K562 (cell line): Measurements from ENCODE around the gene SLC8A2. TPM values are rescaled to one million over a fixed set of nuclear protein-coding genes. Genes with fewer than 3 reads are reported as not detected.

ENCODE experiments used
- ATAC-seq: fragments of 200-7000 bp; cut with Tn5 transposase; 3 replicates; pipeline ENCODE4 v1.9.1; 2020; ENCODE audit warnings: moderate library complexity
- BruUV-seq: library from RNA; stranded (reverse); fragments of 400-500 nt; replicated peaks from 2 replicates; lab custom pipeline; 2021; lab: Mats Ljungman, UMichigan
- CTCF ChIA-PET: fragments of 300-600 bp; formaldehyde crosslinking; extraction: SDS; loops from one replicate; lab custom pipeline; 2021; ENCODE audit warnings: low intra/inter-chr PET ratio; lab: Yijun Ruan, JAX
- POLR2A ChIA-PET: fragments of 300-600, 350-650 bp; sonication (Branson Sonifier 250); formaldehyde crosslinking; extraction: SDS; loops from one replicate; lab custom pipeline; 2021; ENCODE audit warnings: antibody characterized with exemption, inconsistent platforms; lab: Yijun Ruan, JAX
- DNase-seq, 4 experiments: peaks; one replicate each; pipeline versions ENCODE4 v3.0.0 to v3.0.0-alpha.2; 2011 to 2018; ENCODE audit warnings: low spot score in 3 of 4, mixed read lengths in 3 of 4; ENCODE audit errors: extremely low read depth in 1 of 4
- FAIRE-seq: peaks from 2 replicates; lab custom pipeline; 2011; peaks lifted over from hg19 to GRCh38; lab: Jason Lieb, UNC
- H2AFZ ChIP-seq: 2 replicates; pipeline ENCODE4 v1.6.0; 2011; ENCODE audit warnings: low read depth, low read length, control low read depth, inconsistent platforms
- H3K27ac ChIP-seq: fragments of 200-600 bp; 3 replicates; pipeline ENCODE4 v1.8.0; 2011; ENCODE audit warnings: low read depth, mild to moderate bottlenecking, control low read depth, inconsistent platforms, low read length, moderate library complexity, mixed read lengths; ENCODE audit errors: extremely low read depth
- H3K27me3 ChIP-seq, 2 experiments: fragments of 300-600 bp in 1 of 2; 2 replicates in 1 of 2; 3 replicates in 1 of 2; pipeline versions ENCODE4 v1.6.0 to v1.8.0; 2011; ENCODE audit warnings: inconsistent platforms in 2 of 2, low read length in 2 of 2, mild to moderate bottlenecking in 1 of 2, mixed read lengths in 1 of 2, moderate library complexity in 1 of 2; ENCODE audit not compliant: control insufficient read depth in 2 of 2, insufficient read depth in 2 of 2
- H3K36me3 ChIP-seq: fragments of 300-600 bp; 3 replicates; pipeline ENCODE4 v1.8.0; 2011; ENCODE audit warnings: mild to moderate bottlenecking, low read length, inconsistent platforms; ENCODE audit not compliant: control insufficient read depth, insufficient read depth
- H3K4me1 ChIP-seq, 2 experiments: fragments of 200-600 bp in 1 of 2; replicated peaks in 1 of 2; 2 replicates in 1 of 2; 3 replicates in 1 of 2; pipeline versions ENCODE4 v1.5.1 to v1.8.0; 2011; ENCODE audit warnings: inconsistent platforms in 2 of 2, low read length in 2 of 2, mild to moderate bottlenecking in 1 of 2, mixed read lengths in 1 of 2, moderate library complexity in 1 of 2; ENCODE audit not compliant: control insufficient read depth in 2 of 2, insufficient read depth in 2 of 2
- H3K4me2 ChIP-seq: 2 replicates; pipeline ENCODE4 v1.6.1; 2011; ENCODE audit warnings: low read length, control low read depth, inconsistent platforms, mixed read lengths; ENCODE audit not compliant: insufficient read depth
- H3K4me3 ChIP-seq: fragments of 200-600 bp; sonication (generic), shearing (Covaris generic); 2 replicates; pipeline ENCODE4 v1.5.1; 2016; ENCODE audit warnings: control low read depth, inconsistent platforms
- H3K79me2 ChIP-seq: fragments of 200-600 bp; 3 replicates; pipeline ENCODE4 v1.8.0; 2011; ENCODE audit warnings: low read length, inconsistent platforms; ENCODE audit not compliant: control insufficient read depth, insufficient read depth
- H3K9ac ChIP-seq, 2 experiments: 2 replicates each; pipeline versions ENCODE4 v1.6.0 to v1.6.1; 2011; ENCODE audit warnings: low read depth in 2 of 2, low read length in 2 of 2, control low read depth in 1 of 2, inconsistent platforms in 1 of 2, mild to moderate bottlenecking in 1 of 2, mixed read lengths in 1 of 2; ENCODE audit not compliant: insufficient read depth in 1 of 2
- H3K9me1 ChIP-seq: one replicate; pipeline ENCODE4 v1.6.0; 2011; ENCODE audit warnings: inconsistent platforms, mild to moderate bottlenecking, low read length, moderate library complexity; ENCODE audit not compliant: control insufficient read depth, insufficient read depth
- H3K9me3 ChIP-seq: replicated peaks from 2 replicates; pipeline ENCODE4 v1.5.1; 2011; ENCODE audit warnings: low read depth, low read length, inconsistent platforms; ENCODE audit not compliant: control insufficient read depth, insufficient read depth
- H4K20me1 ChIP-seq: replicated peaks from 2 replicates; pipeline ENCODE4 v1.6.1; 2011; ENCODE audit warnings: low read length, inconsistent platforms, mixed read lengths; ENCODE audit not compliant: control insufficient read depth, insufficient read depth
- CLOCK ChIP-seq: fragments of 250-450 bp; sonication (Bioruptor Pico); IDR thresholded peaks from 2 replicates; pipeline ENCODE4 v1.4.0; 2020; ENCODE audit warnings: mild to moderate bottlenecking, moderate library complexity, borderline replicate concordance
- PKNOX1 ChIP-seq: fragments of 450-650 bp; IDR thresholded peaks from 2 replicates; pipeline ENCODE4 v1.6.1; 2016
- POLR2G ChIP-seq: fragments of 200-400 bp; formaldehyde crosslinking; IDR thresholded peaks from 2 replicates; pipeline ENCODE4 v1.6.1; 2017; ENCODE audit warnings: low read depth, mild to moderate bottlenecking, antibody characterized with exemption, low read length, moderate library complexity
- PTRF ChIP-seq: fragments of 450-650 bp; IDR thresholded peaks from 2 replicates; pipeline ENCODE4 v1.6.1; 2016; ENCODE audit warnings: mild to moderate bottlenecking, missing genetic modification characterization, missing compliant biosample characterization
- ZNF239 ChIP-seq: fragments of 250-450 bp; sonication (Bioruptor Pico); IDR thresholded peaks from 2 replicates; pipeline ENCODE4 v1.4.0; 2020; ENCODE audit warnings: mild to moderate bottlenecking
- WGBS: fragments of 100-300 bp; shearing (Covaris generic); methylation state at CpG from one replicate; pipeline ENCODE4 v1.1.6; 2016; ENCODE audit warnings: low coverage, mixed read lengths; ENCODE audit not compliant: insufficient coverage; ENCODE audit errors: missing lambda C conversion rate; 5-methylcytosine and 5-hydroxymethylcytosine counted together
- in situ Hi-C: fragments of 300-500 bp; cut with MboI; formaldehyde crosslinking; loops from 4 replicates; pipeline ENCODE4 v1.15.0; 2018; ENCODE audit warnings: inconsistent platforms, mixed read lengths
- intact Hi-C: fragments of 100-400 bp; cut with micrococcal nuclease; formaldehyde crosslinking; loops from 2 replicates; pipeline ENCODE4 v1.14.2; 2022
- polyA plus RNA-seq, 8 experiments: library from polyadenylated mRNA; depleted of rRNA in 4 of 8; stranded (reverse) in 5 of 8; unstranded in 3 of 8; fragments of >200 nt; fragmentation: Nextera tagmentation in 2 of 8; fragmentation: Illumina TruSeq in 1 of 8; extraction: Ambion mirVana in 2 of 8; extraction: Trizol in 1 of 8; gene quantifications; 2 replicates each; pipeline versions ENCODE4 v1.2.1 to v1.2.3, GENCODE V29; 2011 to 2014; ENCODE audit warnings: inconsistent platforms in 1 of 8, missing spikeins in 1 of 8
- total RNA-seq, 7 experiments: library from RNA; depleted of rRNA in 6 of 7; stranded (reverse); fragments of >200 nt in 6 of 7; fragmentation: Illumina TruSeq in 2 of 7; extraction: Trizol in 2 of 7; gene quantifications; 2 replicates each; pipeline versions ENCODE4 v1.2.1 to v1.2.3, GENCODE V29; 2011 to 2021; ENCODE audit warnings: low replicate concordance in 1 of 7

SLC8A2 gene
- total and polyA plus RNA-seq, 9 of the 15 experiments (the other 6 are each of a cell fraction or from before 2014, with no cell fraction given) = 0.07 to 0.66 (median 0.24) TPM; not detected in 3

DNA sequence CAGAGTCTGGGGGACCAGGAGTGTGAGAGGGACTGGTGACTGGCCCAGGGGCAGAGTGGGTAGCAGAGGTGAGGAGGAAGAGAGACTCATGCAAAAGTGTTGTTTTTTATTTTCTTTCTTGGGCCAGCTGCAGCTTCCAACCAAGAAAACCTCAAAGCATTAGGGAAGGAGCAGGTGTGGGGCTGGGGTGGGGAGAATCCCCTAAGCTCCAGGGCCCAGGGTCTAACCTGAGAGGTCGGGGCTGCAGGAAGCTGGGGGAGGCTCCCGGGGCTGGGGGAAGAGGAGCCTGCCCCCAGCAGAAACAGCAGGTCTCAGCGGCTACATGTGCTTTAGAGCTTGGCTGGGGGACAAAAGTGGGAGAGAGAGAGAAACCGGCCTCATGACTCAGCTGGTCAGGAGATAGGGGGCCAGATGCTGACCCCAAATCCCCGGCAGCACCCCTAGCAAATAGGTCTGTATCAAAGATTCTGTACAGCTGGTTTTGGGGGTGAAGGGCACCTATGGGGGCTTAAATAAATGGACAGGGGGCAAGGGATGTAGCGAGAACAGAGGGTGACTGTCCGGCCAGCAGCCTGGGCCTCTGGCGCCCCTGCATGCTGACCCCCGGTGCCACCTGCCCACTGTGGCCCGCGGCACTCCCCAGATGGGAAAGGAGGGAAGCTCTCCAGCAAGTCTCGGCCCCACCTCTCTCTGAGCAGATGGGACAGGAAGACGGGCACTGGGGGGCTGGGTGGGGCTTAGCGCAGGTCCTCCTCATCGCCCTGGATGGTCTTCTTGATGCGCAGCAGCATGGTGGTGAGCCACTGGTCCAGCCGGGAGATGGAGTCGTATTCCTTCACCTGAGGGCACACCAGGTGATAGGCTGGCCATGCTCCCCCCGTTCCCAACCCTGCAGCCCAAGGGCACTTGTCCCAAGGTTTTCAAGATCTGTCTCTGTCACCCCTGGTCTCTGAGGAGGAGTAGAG lies 16.1 kb upstream of the SLC8A2 start:
- in situ Hi-C loops = no loop called here
- Histone ChIP-seq H2AFZ (no peak overlapping the region), H3K4me1 (peaks cover 3 to 55% of the 10 kb centered on the region in 2 experiments; a peak in 3 of 5 replicates), H3K4me3 (no peak overlapping the region), H3K79me2 (peaks cover 12% of the 10 kb centered on the region), H3K36me3 (peaks cover 51% of the 10 kb centered on the region), H4K20me1 (no peaks in the 10 kb centered on the region), H3K27ac (no peak overlapping the region), H3K4me2 (no peak overlapping the region), H3K9me3 (no peaks in the 10 kb centered on the region), H3K27me3 (no peaks in the 10 kb centered on the region), H3K9me1 (no peaks in the 10 kb centered on the region), H3K9ac (no peak overlapping the region)
- POLR2A ChIA-PET = interaction anchor here (0.7 to 2.0 kb wide), 5 partner anchors 9 to 396 kb away, joined by 3 to 9 read pairs (median 3); no protein-coding TSS in a partner anchor
- CTCF ChIA-PET = no interaction called here
- ATAC-seq (no peak), DNase-seq (no peak), FAIRE-seq (no peak)
- no peak for TF ChIP-seq PTRF (tag)
- 0 out of 2 replicates have a peak, but pooled peaks have one; percentile 33 for TF ChIP-seq POLR2G
- TSS peak; percentile 59 for BruUV-seq
- intact Hi-C loops = no loop called here
- 83% methylated on average over 13 of the region's 19 CpGs for WGBS

DNA sequence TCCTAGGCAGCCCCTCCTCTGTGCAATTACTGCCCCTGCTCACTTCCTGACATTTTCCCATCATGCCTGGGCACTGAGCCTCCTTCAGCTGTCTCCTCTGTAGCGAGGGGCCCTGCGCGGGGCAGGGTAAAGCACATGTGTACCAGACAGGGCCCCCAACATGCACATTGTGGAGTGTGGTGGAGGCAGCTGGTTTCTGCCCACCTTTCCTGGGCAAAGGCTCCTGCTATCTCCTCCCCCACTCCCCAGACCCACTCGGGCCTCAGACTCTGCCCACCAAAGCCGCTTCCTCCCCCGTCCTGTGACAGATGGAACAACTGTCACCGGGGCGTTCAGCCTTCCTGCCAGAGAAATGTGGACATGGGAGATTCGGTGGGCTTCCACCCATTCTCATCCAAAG lies 15.2 kb upstream of the SLC8A2 start:
- Histone ChIP-seq H3K27me3 (no peaks in the 10 kb centered on the region), H3K27ac (no peak overlapping the region), H2AFZ (no peak overlapping the region), H3K9ac (peak overlapping the region in 1 of 2 experiments; percentile 75; a peak in 2 of 4 replicates), H3K79me2 (peaks cover 12% of the 10 kb centered on the region), H3K4me3 (no peak overlapping the region), H3K36me3 (peaks cover 42% of the 10 kb centered on the region), H3K4me1 (peaks cover 3 to 46% of the 10 kb centered on the region in 2 experiments; a peak in 3 of 5 replicates), H3K4me2 (no peak overlapping the region), H3K9me3 (no peaks in the 10 kb centered on the region), H4K20me1 (no peaks in the 10 kb centered on the region), H3K9me1 (no peaks in the 10 kb centered on the region)
- POLR2A ChIA-PET = interaction anchor here (0.6 to 2.0 kb wide), 5 partner anchors 10 to 397 kb away, joined by 3 to 9 read pairs (median 4); no protein-coding TSS in a partner anchor
- BruUV-seq = no TSS peak
- intact Hi-C loops (no loop called here), in situ Hi-C loops (no loop called here)
- no peak for DNase-seq
- CTCF ChIA-PET = no interaction called here
- FAIRE-seq = no peak
- WGBS = 79% methylated on average over 9 of the region's 9 CpGs
- no peak for TF ChIP-seq CLOCK (CRISPR knock-in tag)
- TF ChIP-seq POLR2G = peak; percentile 39; the same call in 1 of the 2 replicates
- TF ChIP-seq ZNF239 = no peak
- TF ChIP-seq PKNOX1 = no peak
- no peak for ATAC-seq
